Measurements from ENCODE around the gene GABARAPL2.

Gene GABARAPL2

DNA sequence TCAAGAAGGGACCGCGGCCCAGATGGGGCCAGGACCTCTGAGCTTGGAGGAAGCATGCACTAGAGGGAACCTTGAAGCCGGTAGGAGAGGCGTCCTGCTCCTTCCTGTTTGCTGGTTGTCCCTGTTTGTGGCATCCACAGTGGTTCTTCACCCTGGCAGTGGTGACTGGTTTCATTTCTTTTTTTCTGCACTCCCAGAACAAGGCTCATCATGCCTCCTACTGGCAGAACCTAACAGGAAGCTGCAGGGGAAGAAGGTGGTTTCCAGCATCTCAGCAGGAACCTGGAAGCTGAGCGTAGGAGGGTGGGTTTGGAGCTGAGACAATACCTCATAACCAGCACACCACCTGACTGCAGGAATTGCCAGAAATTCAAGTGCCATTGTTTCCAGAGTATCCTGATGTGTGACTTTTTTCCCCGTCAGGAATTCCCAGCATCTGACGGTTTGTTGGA lies 15.9 kb upstream of the GABARAPL2 start:
- TF ChIP-seq, protein P1, sequence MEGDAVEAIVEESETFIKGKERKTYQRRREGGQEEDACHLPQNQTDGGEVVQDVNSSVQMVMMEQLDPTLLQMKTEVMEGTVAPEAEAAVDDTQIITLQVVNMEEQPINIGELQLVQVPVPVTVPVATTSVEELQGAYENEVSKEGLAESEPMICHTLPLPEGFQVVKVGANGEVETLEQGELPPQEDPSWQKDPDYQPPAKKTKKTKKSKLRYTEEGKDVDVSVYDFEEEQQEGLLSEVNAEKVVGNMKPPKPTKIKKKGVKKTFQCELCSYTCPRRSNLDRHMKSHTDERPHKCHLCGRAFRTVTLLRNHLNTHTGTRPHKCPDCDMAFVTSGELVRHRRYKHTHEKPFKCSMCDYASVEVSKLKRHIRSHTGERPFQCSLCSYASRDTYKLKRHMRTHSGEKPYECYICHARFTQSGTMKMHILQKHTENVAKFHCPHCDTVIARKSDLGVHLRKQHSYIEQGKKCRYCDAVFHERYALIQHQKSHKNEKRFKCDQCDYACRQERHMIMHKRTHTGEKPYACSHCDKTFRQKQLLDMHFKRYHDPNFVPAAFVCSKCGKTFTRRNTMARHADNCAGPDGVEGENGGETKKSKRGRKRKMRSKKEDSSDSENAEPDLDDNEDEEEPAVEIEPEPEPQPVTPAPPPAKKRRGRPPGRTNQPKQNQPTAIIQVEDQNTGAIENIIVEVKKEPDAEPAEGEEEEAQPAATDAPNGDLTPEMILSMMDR (IDR thresholded peaks at IDR 0.05; ENCODE audit: low read depth, low read length) = peak; percentile 62
- TF ChIP-seq EZH2phosphoT487 (IDR thresholded peaks at IDR 0.05; ENCODE audit: low read depth) = no peak
- no peak overlapping the region for H3K9ac ChIP-seq (ENCODE audit: low read length)
- H3K79me2 ChIP-seq (ENCODE audit: low read length) = peaks cover 6% of the 10 kb centered on the region; the same call in 1 of the 2 replicates
- H3K4me3 ChIP-seq (ENCODE audit: low read length) = no peak overlapping the region
- peak overlapping the region; percentile 32; the same call in 1 of the 2 replicates for H3K4me2 ChIP-seq (ENCODE audit: low read length)
- H3K9me3 ChIP-seq (ENCODE audit: insufficient read depth, low read length) = no peaks in the 10 kb centered on the region
- no peaks in the 10 kb centered on the region for H3K27me3 ChIP-seq (ENCODE audit: low read depth, low read length)
- H3K36me3 ChIP-seq (replicated peaks; ENCODE audit: low read depth, low read length) = no peaks in the 10 kb centered on the region
- no peaks in the 10 kb centered on the region for H4K20me1 ChIP-seq (ENCODE audit: insufficient read depth, low read length)
- H3K27ac ChIP-seq (ENCODE audit: low read length) = no peak overlapping the region
- peaks cover 13% of the 10 kb centered on the region for H3K4me1 ChIP-seq (ENCODE audit: low read length)
- no peak overlapping the region for H2AFZ ChIP-seq (ENCODE audit: low read depth, low read length)

DNA sequence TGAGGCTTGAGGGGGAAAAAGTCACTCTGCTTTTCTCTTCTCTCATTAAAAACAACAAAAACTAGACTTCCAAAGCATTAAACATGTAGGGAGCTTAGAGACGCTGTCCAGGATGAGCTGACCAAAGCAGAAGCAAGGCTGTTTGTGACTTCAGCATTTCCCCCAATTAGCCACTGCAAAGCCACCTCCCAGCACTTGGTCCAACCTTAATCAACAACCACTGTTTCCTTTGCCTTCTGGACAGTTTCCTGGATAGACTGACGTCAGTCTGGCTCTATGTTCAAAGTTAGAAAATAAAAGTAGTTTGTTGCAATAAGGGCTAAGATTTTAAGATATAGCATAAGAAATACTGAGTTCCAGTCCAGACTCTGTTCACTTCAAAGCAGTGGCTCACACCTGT lies 13.2 kb upstream of the GABARAPL2 start:
- no peak for TF ChIP-seq EZH2phosphoT487 (IDR thresholded peaks at IDR 0.05; ENCODE audit: low read depth)
- TF ChIP-seq, protein P1 (IDR thresholded peaks at IDR 0.05; ENCODE audit: low read depth, low read length) = no peak
- H3K36me3 ChIP-seq (replicated peaks; ENCODE audit: low read depth, low read length) = no peaks in the 10 kb centered on the region
- H3K79me2 ChIP-seq (ENCODE audit: low read length) = peaks cover 10% of the 10 kb centered on the region
- H3K4me1 ChIP-seq (ENCODE audit: low read length) = peaks cover 18% of the 10 kb centered on the region
- H3K9me3 ChIP-seq (ENCODE audit: insufficient read depth, low read length) = no peaks in the 10 kb centered on the region
- no peak overlapping the region for H3K27ac ChIP-seq (ENCODE audit: low read length)
- H4K20me1 ChIP-seq (ENCODE audit: insufficient read depth, low read length) = no peaks in the 10 kb centered on the region
- no peaks in the 10 kb centered on the region for H3K27me3 ChIP-seq (ENCODE audit: low read depth, low read length)
- H3K4me2 ChIP-seq (ENCODE audit: low read length) = no peak overlapping the region
- H2AFZ ChIP-seq (ENCODE audit: low read depth, low read length) = no peak overlapping the region
- H3K4me3 ChIP-seq (ENCODE audit: low read length) = no peak overlapping the region
- H3K9ac ChIP-seq (ENCODE audit: low read length) = no peak overlapping the region

DNA sequence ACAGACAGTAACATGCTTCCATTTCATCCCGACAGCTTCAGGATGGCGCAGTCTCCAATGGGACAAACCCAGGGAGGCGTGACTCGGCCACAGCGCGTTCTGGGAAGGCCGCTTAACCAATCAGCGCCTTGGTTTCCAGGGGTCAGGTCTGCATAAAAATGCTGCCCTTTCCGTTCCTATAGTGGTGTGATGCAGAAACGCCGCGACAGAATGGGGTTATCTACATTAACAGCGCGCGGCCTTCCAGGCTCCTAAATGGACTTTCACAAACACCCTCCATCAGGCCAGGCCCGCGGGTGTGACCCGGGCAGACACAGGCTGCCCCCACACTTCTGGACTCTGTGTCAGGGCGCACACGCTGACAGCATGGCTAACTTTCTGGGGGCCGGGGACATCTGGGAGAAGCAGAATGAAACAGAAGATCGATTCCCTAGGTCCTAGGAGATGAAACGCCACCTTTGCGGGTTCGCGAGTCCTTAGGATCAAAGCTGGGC lies 10.9 kb upstream of the GABARAPL2 start:
- H3K9ac ChIP-seq (ENCODE audit: low read length) = peak overlapping the region; percentile 80
- peak overlapping the region; percentile 81 for H3K4me3 ChIP-seq (ENCODE audit: low read length)

DNA sequence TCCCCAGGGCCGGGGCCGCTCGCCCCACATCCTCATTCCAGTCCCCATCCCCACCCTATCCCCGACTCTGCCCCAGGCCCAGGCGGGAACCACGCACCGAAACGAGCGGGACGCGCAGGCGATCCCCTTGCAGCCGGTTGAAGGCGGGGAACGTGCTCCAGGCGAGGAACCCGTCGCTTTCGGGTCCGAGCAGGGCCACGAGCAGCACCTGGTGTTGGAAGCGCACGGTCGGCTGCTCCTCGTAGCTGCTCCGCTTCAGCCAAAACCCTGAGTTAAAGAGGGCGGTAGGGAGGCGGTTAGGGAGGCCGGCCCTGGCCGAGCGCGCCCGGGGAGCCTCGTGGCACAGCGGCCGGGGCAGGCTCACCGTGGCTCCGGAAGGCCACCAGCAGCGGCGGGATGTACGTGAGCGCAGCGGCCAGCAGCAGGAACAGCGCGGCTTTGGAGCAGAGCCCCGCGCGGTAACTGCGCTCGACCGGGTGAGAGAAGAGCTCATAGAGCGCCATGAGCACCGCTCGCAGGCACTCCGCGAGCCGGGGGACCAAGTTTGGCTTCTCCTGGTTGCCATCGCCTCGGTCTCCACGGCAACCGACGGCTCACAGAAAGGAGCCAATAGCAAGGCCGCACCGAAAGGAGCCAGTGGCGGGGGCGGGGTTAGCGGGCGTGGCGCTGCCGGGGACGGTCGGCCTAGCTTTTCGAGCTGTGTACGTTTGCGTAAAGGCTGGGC lies 10.3 kb upstream of the GABARAPL2 start, which contains the start of gene TMEM231:
Gene TMEM231 (minus strand): TSS at position 546 of the 724 bp plus-strand sequence. CDS start 43 bp downstream, at position 503.
- peaks cover 10% of the 10 kb centered on the region for H3K79me2 ChIP-seq (ENCODE audit: low read length)
- no peaks in the 10 kb centered on the region for H3K36me3 ChIP-seq (replicated peaks; ENCODE audit: low read depth, low read length)
- peak within 1 kb of the TSS; percentile 81 for H3K4me3 ChIP-seq (ENCODE audit: low read length)
- H3K9me3 ChIP-seq (ENCODE audit: insufficient read depth, low read length) = no peaks in the 10 kb centered on the region
- peaks cover 14% of the 10 kb centered on the region for H3K4me1 ChIP-seq (ENCODE audit: low read length)
- H3K9ac ChIP-seq (ENCODE audit: low read length) = peak within 1 kb of the TSS; percentile 80
- H3K27me3 ChIP-seq (ENCODE audit: low read depth, low read length) = peaks cover 13% of the 10 kb centered on the region; the same call in 1 of the 2 replicates
- TF ChIP-seq, protein P1 (IDR thresholded peaks at IDR 0.05; ENCODE audit: low read depth, low read length) = no peak; the same call in 1 of the 2 replicates
- no peak for TF ChIP-seq EZH2phosphoT487 (IDR thresholded peaks at IDR 0.05; ENCODE audit: low read depth)
- peak within 1 kb of the TSS; percentile 93 for H2AFZ ChIP-seq (ENCODE audit: low read depth, low read length)
- peak within 1 kb of the TSS; percentile 59 for H3K27ac ChIP-seq (ENCODE audit: low read length)
- no peaks in the 10 kb centered on the region for H4K20me1 ChIP-seq (ENCODE audit: insufficient read depth, low read length)
- peak within 1 kb of the TSS; percentile 92 for H3K4me2 ChIP-seq (ENCODE audit: low read length)

More for the DNA sequence above, 10.9 kb upstream of the GABARAPL2 start:
- Histone ChIP-seq H3K4me1 (ENCODE audit: low read length) (peaks cover 14% of the 10 kb centered on the region), H3K27me3 (ENCODE audit: low read depth, low read length) (peaks cover 7% of the 10 kb centered on the region; the same call in 1 of the 2 replicates), H4K20me1 (ENCODE audit: insufficient read depth, low read length) (no peaks in the 10 kb centered on the region), H3K4me2 (ENCODE audit: low read length) (peak overlapping the region; percentile 92), H3K27ac (ENCODE audit: low read length) (peak overlapping the region; percentile 59), H3K79me2 (ENCODE audit: low read length) (peaks cover 10% of the 10 kb centered on the region), H3K9me3 (ENCODE audit: insufficient read depth, low read length) (no peaks in the 10 kb centered on the region), H3K36me3 (replicated peaks; ENCODE audit: low read depth, low read length) (no peaks in the 10 kb centered on the region), H2AFZ (ENCODE audit: low read depth, low read length) (peak overlapping the region; percentile 61)
- TF ChIP-seq, protein P1 (IDR thresholded peaks at IDR 0.05; ENCODE audit: low read depth, low read length) = no peak
- no peak for TF ChIP-seq EZH2phosphoT487 (IDR thresholded peaks at IDR 0.05; ENCODE audit: low read depth)
